Tibial artery (tissue), 4 donors: ENCODE data around the gene RUNX1.

Experiments
- DNase-seq, 2 donors: peaks; one replicate each; pipeline ENCODE4 v3.0.0-alpha.2; 2019
- H3K27ac ChIP-seq, 2 donors: fragments of 200-600 bp; sonication (generic) in 1 of 2; 1 replicate in 1 of 2; 2 replicates in 1 of 2; pipeline ENCODE4 v1.5.1; 2018 to 2019; ENCODE audit warnings: mild to moderate bottlenecking in 1 of 2
- H3K27me3 ChIP-seq, 2 donors: fragments of 200-600 bp; sonication (generic) in 1 of 2; one replicate each; pipeline versions ENCODE4 v1.5.1 to v1.6.0; 2016 to 2019
- H3K36me3 ChIP-seq, 3 donors: fragments of 200-600 bp; sonication (generic) in 2 of 3; one replicate each; pipeline ENCODE4 v1.5.1; 2016 to 2019; ENCODE audit warnings: mild to moderate bottlenecking in 2 of 3
- H3K4me1 ChIP-seq, 4 donors: fragments of 200-600 bp; sonication (generic) in 2 of 4; 1 replicate in 3 of 4; 2 replicates in 1 of 4; pipeline ENCODE4 v1.5.1; 2016 to 2019
- H3K4me3 ChIP-seq, 2 donors: fragments of 200-600 bp; sonication (generic) in 1 of 2; 1 replicate in 1 of 2; 2 replicates in 1 of 2; pipeline ENCODE4 v1.5.1; 2018 to 2019; ENCODE audit warnings: mild to moderate bottlenecking in 2 of 2
- H3K9me3 ChIP-seq, 3 donors: fragments of 200-600 bp; sonication (generic) in 1 of 3; one replicate each; pipeline ENCODE4 v1.5.1; 2016 to 2019
- CTCF ChIP-seq, 2 experiments: fragments of 200-600 bp in 1 of 2; fragments of 450-650 bp in 1 of 2; IDR thresholded peaks; one replicate each; pipeline ENCODE4 v1.5.1; 2017 to 2019; ENCODE audit warnings: antibody characterized with exemption in 2 of 2, mild to moderate bottlenecking in 1 of 2, moderate library complexity in 1 of 2
- intact Hi-C: fragments of 100-400 bp; cut with DNase I; formaldehyde crosslinking; loops from one replicate; pipeline ENCODE4 v1.15.0; 2023; ENCODE audit warnings: low total_unique reads

Gene RUNX1

GRCh38 chr21:34880401-34880800 lies 168.7 kb downstream of the RUNX1 start:
- Histone ChIP-seq H3K4me1 (peaks cover 0 to 18% (median 9%) of the 10 kb centered on the region in 4 donors), H3K4me3 (no peak overlapping the region), H3K9me3 (no peaks in the 10 kb centered on the region), H3K27ac (no peak overlapping the region), H3K27me3 (peaks cover 0 to 9% of the 10 kb centered on the region in 2 donors), H3K36me3 (peaks cover 0 to 11% (median 0%) of the 10 kb centered on the region in 3 donors)
- intact Hi-C loops = loop anchor here (10.0 kb wide), 2 partner anchors 964 to 1406 kb away; partner anchors contain the start of gene TMEM50B
- DNase-seq = no peak
- no peak for TF ChIP-seq CTCF (IDR thresholded peaks at IDR 0.05)

GRCh38 chr21:34878940-34879339 lies 170.2 kb downstream of the RUNX1 start:
- no peak overlapping the region for H3K27ac ChIP-seq
- intact Hi-C loops = no loop called here
- H3K36me3 ChIP-seq = peaks cover 0 to 14% (median 0%) of the 10 kb centered on the region in 3 donors

GRCh38 chr21:34878501-34878900 lies 170.6 kb downstream of the RUNX1 start:
- intact Hi-C loops = no loop called here
- no peak for DNase-seq
- Histone ChIP-seq H3K27me3 (no peaks in the 10 kb centered on the region), H3K27ac (peak overlapping the region in 1 of 2 donors; percentile 21), H3K9me3 (no peaks in the 10 kb centered on the region), H3K4me3 (no peak overlapping the region), H3K4me1 (peaks cover 0 to 26% (median 12%) of the 10 kb centered on the region in 4 donors), H3K36me3 (peaks cover 0 to 19% (median 0%) of the 10 kb centered on the region in 3 donors)
- TF ChIP-seq CTCF (IDR thresholded peaks at IDR 0.05) = no peak

More at GRCh38 chr21:34878940-34879339, 170.2 kb downstream of the RUNX1 start:
- no peaks in the 10 kb centered on the region for H3K9me3 ChIP-seq
- no peak for DNase-seq
- H3K4me3 ChIP-seq = no peak overlapping the region
- peaks cover 0 to 26% (median 12%) of the 10 kb centered on the region in 4 donors for H3K4me1 ChIP-seq
- no peaks in the 10 kb centered on the region for H3K27me3 ChIP-seq
- TF ChIP-seq CTCF (IDR thresholded peaks at IDR 0.05) = no peak

GRCh38 chr21:34877485-34878128 lies 171.5 kb downstream of the RUNX1 start:
- Histone ChIP-seq H3K4me3 (no peak overlapping the region), H3K36me3 (peaks cover 0 to 28% (median 0%) of the 10 kb centered on the region in 3 donors), H3K27ac (peak overlapping the region in 1 of 2 donors; percentile 21), H3K9me3 (no peaks in the 10 kb centered on the region), H3K27me3 (no peaks in the 10 kb centered on the region), H3K4me1 (peaks cover 0 to 26% (median 12%) of the 10 kb centered on the region in 4 donors)
- intact Hi-C loops = no loop called here
- no peak for TF ChIP-seq CTCF (IDR thresholded peaks at IDR 0.05)
- no peak for DNase-seq

GRCh38 chr21:34875830-34876229 lies 173.3 kb downstream of the RUNX1 start:
- no peak for DNase-seq
- TF ChIP-seq CTCF (IDR thresholded peaks at IDR 0.05) = no peak
- H3K9me3 ChIP-seq = no peaks in the 10 kb centered on the region
- no peak overlapping the region for H3K4me3 ChIP-seq
- intact Hi-C loops = no loop called here
- H3K27ac ChIP-seq = peak overlapping the region; percentile 16 to 43
- H3K36me3 ChIP-seq = peaks cover 0 to 34% (median 0%) of the 10 kb centered on the region in 3 donors
- H3K27me3 ChIP-seq = no peaks in the 10 kb centered on the region
- peaks cover 0 to 14% (median 5%) of the 10 kb centered on the region in 4 donors for H3K4me1 ChIP-seq
